Natural killer cell (primary cell): Measurements from ENCODE around the gene FAM13A. TPM values are rescaled to one million over a fixed set of nuclear protein-coding genes. Genes with fewer than 3 reads are reported as not detected.
A peak's percentile ranks its signal among the peaks of the same experiment; 100 is the strongest.
"Not testable (repeated sequence)": the region's sequence is repeated elsewhere in the genome, so short reads cannot be mapped to it uniquely, and the experiment has no call there.

ENCODE experiments used
- ATAC-seq, 3 donors: fragments of 150-1000 bp in 2 of 3; fragments of 200-7000 bp in 1 of 3; cut with Tn5 transposase; 1 replicate in 1 of 3; 2 replicates in 2 of 3; pipeline ENCODE4 v1.10.0; 2021; ENCODE audit warnings: mild to moderate bottlenecking in 2 of 3, moderate library complexity in 2 of 3
- DNase-seq, 2 donors: peaks; one replicate each; pipeline versions ENCODE4 v3.0.0 to v3.0.0-alpha.2; 2013 to 2021; ENCODE audit warnings: mixed read lengths in 1 of 2
- H3K27ac ChIP-seq: one replicate; pipeline ENCODE4 v1.5.1; 2013; ENCODE audit warnings: mild to moderate bottlenecking, low read length
- H3K27me3 ChIP-seq: one replicate; pipeline ENCODE4 v1.6.1; 2013; ENCODE audit warnings: low read length; ENCODE audit not compliant: control insufficient read depth, insufficient read depth
- H3K36me3 ChIP-seq: one replicate; pipeline ENCODE4 v1.6.1; 2013; ENCODE audit warnings: low read length; ENCODE audit not compliant: control insufficient read depth, insufficient read depth
- H3K4me1 ChIP-seq: one replicate; pipeline ENCODE4 v1.6.1; 2013; ENCODE audit warnings: low read length; ENCODE audit not compliant: control insufficient read depth, insufficient read depth
- H3K4me3 ChIP-seq: one replicate; pipeline ENCODE4 v1.5.1; 2013; ENCODE audit warnings: low read length
- H3K9me3 ChIP-seq: one replicate; pipeline ENCODE4 v1.6.1; 2013; ENCODE audit warnings: low read length; ENCODE audit not compliant: control insufficient read depth, insufficient read depth
- H3K27ac Mint-ChIP-seq, 2 donors: one replicate each; pipeline ENCODE4 v1.8.0; 2022; ENCODE audit warnings: mild to moderate bottlenecking in 2 of 2, mixed read lengths in 2 of 2, moderate library complexity in 1 of 2
- H3K27me3 Mint-ChIP-seq, 2 donors: one replicate each; pipeline ENCODE4 v1.8.0; 2022; ENCODE audit warnings: low read depth in 2 of 2, mixed read lengths in 2 of 2
- H3K36me3 Mint-ChIP-seq: one replicate; pipeline ENCODE4 v1.8.0; 2022; ENCODE audit warnings: mixed read lengths
- H3K4me1 Mint-ChIP-seq, 2 donors: one replicate each; pipeline ENCODE4 v1.8.0; 2022; ENCODE audit warnings: mixed read lengths in 2 of 2
- H3K4me3 Mint-ChIP-seq: one replicate; pipeline ENCODE4 v1.8.0; 2022; ENCODE audit warnings: mild to moderate bottlenecking, moderate library complexity, mixed read lengths
- H3K9me3 Mint-ChIP-seq, 2 donors: one replicate each; pipeline ENCODE4 v1.8.0; 2022; ENCODE audit warnings: mixed read lengths in 2 of 2
- CTCF ChIP-seq: fragments of 200-600 bp; IDR thresholded peaks from one replicate; pipeline ENCODE4 v1.8.0; 2022; ENCODE audit warnings: antibody characterized with exemption
- WGBS: methylation state at CpG from one replicate; pipeline ENCODE4 v1.1.7; 2013; ENCODE audit warnings: missing lambda C conversion rate; ENCODE audit not compliant: insufficient coverage; 5-methylcytosine and 5-hydroxymethylcytosine counted together
- intact Hi-C: fragments of 100-400 bp; cut with micrococcal nuclease; formaldehyde crosslinking; loops from one replicate; pipeline ENCODE4 v1.14.2; 2022
- total RNA-seq, 4 donors: library from RNA; stranded (reverse); fragments of 120-200 nt in 1 of 4; gene quantifications; one replicate each; pipeline versions ENCODE4 v1.2.3 to v1.2.4, GENCODE V29; 2013 to 2022

Gene FAM13A
- total RNA-seq, 3 donors from 2014 or later (not counting 1 experiment from before 2014, with no cell fraction given) = 8.8 to 10.0 (median 8.9) TPM

- H3K4me3 ChIP-seq = no peak overlapping the region
- H3K27me3 ChIP-seq = no peaks in the 10 kb centered on the region
- no peak for TF ChIP-seq CTCF
- peaks cover 0 to 7% of the 10 kb centered on the region in 2 donors for H3K4me1 Mint-ChIP-seq
- 64% methylated on average over 3 of the region's 3 CpGs for WGBS
- ATAC-seq (peak in 1 of 3 donors; percentile 21), DNase-seq (no peak)
- H3K27ac Mint-ChIP-seq = no peak overlapping the region
- H3K9me3 Mint-ChIP-seq = no peaks in the 10 kb centered on the region
- no peak overlapping the region for H3K27ac ChIP-seq
- H3K36me3 ChIP-seq = no peaks in the 10 kb centered on the region
- no peaks in the 10 kb centered on the region for H3K9me3 ChIP-seq
- intact Hi-C loops = no loop called here
- no peaks in the 10 kb centered on the region for H3K36me3 Mint-ChIP-seq
- H3K4me3 Mint-ChIP-seq = no peak overlapping the region
- H3K4me1 ChIP-seq = no peaks in the 10 kb centered on the region
- H3K27me3 Mint-ChIP-seq = peaks cover 11 to 19% of the 10 kb centered on the region in 2 donors
Measured at GRCh38 chr4:88859191-88859812, 197.7 kb downstream of the FAM13A start.

GRCh38 chr4:88858752-88859151, 198.2 kb downstream of the FAM13A start:
- ATAC-seq (peak in 1 of 3 donors; percentile 41), DNase-seq (no peak)
- Mint-ChIP-seq H3K4me1 (peaks cover 0 to 7% of the 10 kb centered on the region in 2 donors), H3K27ac (no peak overlapping the region), H3K9me3 (no peaks in the 10 kb centered on the region), H3K36me3 (no peaks in the 10 kb centered on the region), H3K27me3 (peaks cover 11 to 19% of the 10 kb centered on the region in 2 donors), H3K4me3 (no peak overlapping the region)
- 41% methylated on average over 2 of the region's 2 CpGs for WGBS
- no peaks in the 10 kb centered on the region for H3K27me3 ChIP-seq
- H3K9me3 ChIP-seq = no peaks in the 10 kb centered on the region
- intact Hi-C loops = no loop called here
- no peak overlapping the region for H3K4me3 ChIP-seq
- no peak for TF ChIP-seq CTCF
- no peaks in the 10 kb centered on the region for H3K36me3 ChIP-seq
- no peaks in the 10 kb centered on the region for H3K4me1 ChIP-seq
- H3K27ac ChIP-seq = no peak overlapping the region

- no peaks in the 10 kb centered on the region for H3K36me3 Mint-ChIP-seq
- no peaks in the 10 kb centered on the region for H3K9me3 Mint-ChIP-seq
- H3K9me3 ChIP-seq = no peaks in the 10 kb centered on the region
- H3K4me3 Mint-ChIP-seq = no peak overlapping the region
- ATAC-seq = no peak
- H3K4me1 Mint-ChIP-seq = peaks cover 0 to 7% of the 10 kb centered on the region in 2 donors
- intact Hi-C loops = no loop called here
- no peaks in the 10 kb centered on the region for H3K36me3 ChIP-seq
- no peaks in the 10 kb centered on the region for H3K27me3 ChIP-seq
- H3K4me1 ChIP-seq = no peaks in the 10 kb centered on the region
- DNase-seq = no peak
- no peak overlapping the region for H3K27ac Mint-ChIP-seq
- H3K27ac ChIP-seq = no peak overlapping the region
- TF ChIP-seq CTCF = no peak
- H3K27me3 Mint-ChIP-seq = peaks cover 11 to 13% of the 10 kb centered on the region in 2 donors
- no peak overlapping the region for H3K4me3 ChIP-seq
Measured at GRCh38 chr4:88857588-88857987, 199.4 kb downstream of the FAM13A start.

GRCh38 chr4:88854481-88854880, 202.5 kb downstream of the FAM13A start:
- peaks cover 0 to 7% of the 10 kb centered on the region in 2 donors for H3K4me1 Mint-ChIP-seq
- H3K9me3 ChIP-seq = no peaks in the 10 kb centered on the region
- H3K36me3 Mint-ChIP-seq = no peaks in the 10 kb centered on the region
- no peak for TF ChIP-seq CTCF
- no peak overlapping the region for H3K27ac ChIP-seq
- no peak overlapping the region for H3K4me3 Mint-ChIP-seq
- ATAC-seq (no peak), DNase-seq (no peak)
- no peak overlapping the region for H3K4me3 ChIP-seq
- H3K27me3 Mint-ChIP-seq = peaks cover 10 to 13% of the 10 kb centered on the region in 2 donors
- H3K27me3 ChIP-seq = no peaks in the 10 kb centered on the region
- intact Hi-C loops = no loop called here
- H3K27ac Mint-ChIP-seq = no peak overlapping the region
- no peaks in the 10 kb centered on the region for H3K36me3 ChIP-seq
- WGBS = 100% methylated on average over 1 of the region's 3 CpGs
- H3K4me1 ChIP-seq = no peaks in the 10 kb centered on the region
- no peaks in the 10 kb centered on the region for H3K9me3 Mint-ChIP-seq

GRCh38 chr4:88853583-88853982, 203.4 kb downstream of the FAM13A start:
- H3K36me3 Mint-ChIP-seq, H3K27ac Mint-ChIP-seq, H3K27me3 Mint-ChIP-seq, H3K27me3 ChIP-seq, ATAC-seq, H3K4me3 ChIP-seq, DNase-seq, H3K4me1 Mint-ChIP-seq, H3K9me3 Mint-ChIP-seq, H3K4me1 ChIP-seq, H3K4me3 Mint-ChIP-seq, H3K27ac ChIP-seq, intact Hi-C loops, H3K36me3 ChIP-seq, H3K9me3 ChIP-seq: not testable (repeated sequence)
- WGBS = 82% methylated on average over 3 of the region's 3 CpGs
